ENCODE measurements around the gene WNT6.
"Not testable (repeated sequence)": the region's sequence is repeated elsewhere in the genome, so short reads cannot be mapped to it uniquely, and the experiment has no call there.

The WNT6 gene

GRCh38 chr2:218830526-218831306 is 28.9 kb upstream of the WNT6 start:
- no peak for DNase-seq (ENCODE audit: low spot score)

GRCh38 chr2:218831378-218831990 is 28.1 kb upstream of the WNT6 start, which contains the start of gene PRKAG3:
Gene PRKAG3 (minus strand): TSS chr2:218831803.
- no peak for DNase-seq (ENCODE audit: low spot score)

GRCh38 chr2:218832081-218832480 is 27.5 kb upstream of the WNT6 start:
- DNase-seq (ENCODE audit: low spot score) = no peak

- no peak for DNase-seq (ENCODE audit: low spot score)
These were observed 27.1 kb upstream of the WNT6 start for GRCh38 chr2:218832520-218832919.

GRCh38 chr2:218833023-218833609 is 26.5 kb upstream of the WNT6 start:
- no peak for DNase-seq (ENCODE audit: low spot score)

- DNase-seq (ENCODE audit: low spot score) = no peak
These were observed 24.9 kb upstream of the WNT6 start for GRCh38 chr2:218834685-218835084.

GRCh38 chr2:218837495-218837894 is 22.1 kb upstream of the WNT6 start:
- DNase-seq (ENCODE audit: low spot score) = no peak

- no peak for DNase-seq (ENCODE audit: low spot score)
These were observed 20.2 kb upstream of the WNT6 start for GRCh38 chr2:218839430-218839829.

GRCh38 chr2:218839888-218840287 is 19.7 kb upstream of the WNT6 start:
- no peak for DNase-seq (ENCODE audit: low spot score)

- DNase-seq (ENCODE audit: low spot score) = not testable (repeated sequence)
These were observed 15.3 kb upstream of the WNT6 start for GRCh38 chr2:218844334-218844733.

GRCh38 chr2:218846963-218847362 is 12.6 kb upstream of the WNT6 start:
- not testable (repeated sequence) for DNase-seq (ENCODE audit: low spot score)

- no peak for DNase-seq (ENCODE audit: low spot score)
These were observed 9.9 kb upstream of the WNT6 start for GRCh38 chr2:218849721-218850120.

- DNase-seq (ENCODE audit: low spot score) = no peak
These were observed 8.8 kb upstream of the WNT6 start for GRCh38 chr2:218850796-218851195.

GRCh38 chr2:218851286-218851685 is 8.3 kb upstream of the WNT6 start:
- no peak for DNase-seq (ENCODE audit: low spot score)

GRCh38 chr2:218852911-218853667 is 6.5 kb upstream of the WNT6 start:
- peak; percentile 49 for DNase-seq (ENCODE audit: low spot score)

GRCh38 chr2:218853766-218854165 is 5.8 kb upstream of the WNT6 start:
- no peak for DNase-seq (ENCODE audit: low spot score)

GRCh38 chr2:218854860-218855259 is 4.7 kb upstream of the WNT6 start:
- DNase-seq (ENCODE audit: low spot score) = no peak

GRCh38 chr2:218855305-218856166 is 4.1 kb upstream of the WNT6 start:
- no peak for DNase-seq (ENCODE audit: low spot score)

- DNase-seq (ENCODE audit: low spot score) = no peak
These were observed 3.3 kb upstream of the WNT6 start for GRCh38 chr2:218856167-218856895.

GRCh38 chr2:218856896-218857243 is 2.7 kb upstream of the WNT6 start:
- DNase-seq (ENCODE audit: low spot score) = no peak

All from putamen (tissue), 1 donor.